ENCODE results near the gene SEPTIN2.

- TF ChIP-seq SP1 (IDR thresholded peaks at IDR 0.05) (no peak), NFRKB (IDR thresholded peaks at IDR 0.05) (no peak), BHLHE40 (IDR thresholded peaks at IDR 0.05; ENCODE audit: borderline replicate concordance) (no peak), ARNT (IDR thresholded peaks at IDR 0.05) (no peak), ELF4 (IDR thresholded peaks at IDR 0.05) (no peak), FOXM1 (IDR thresholded peaks at IDR 0.05; ENCODE audit: borderline replicate concordance) (no peak)
These were observed 61.1 kb downstream of the SEPTIN2 start for GRCh38 chr2:241376808-241377207.

All from HEK293T (cell line).